GM23248 (cell line): ENCODE results near the gene SMURF2. TPM values are rescaled to one million over a fixed set of nuclear protein-coding genes. Genes with fewer than 3 reads are reported as not detected.

Experiments used
- DNase-seq: peaks from one replicate; pipeline ENCODE4 v3.0.0-alpha.2; 2015
- H2AFZ ChIP-seq: fragments of 200-600 bp; sonication (generic); 2 replicates; pipeline ENCODE4 v1.6.1; 2016; ENCODE audit warnings: antibody characterized with exemption
- H3F3A ChIP-seq: fragments of 200-600 bp; sonication (generic); 2 replicates; pipeline ENCODE4 v1.6.1; 2016; ENCODE audit warnings: mild to moderate bottlenecking, antibody characterized with exemption, mixed run types; ENCODE audit not compliant: insufficient read depth
- H3K27ac ChIP-seq: fragments of 200-600 bp; sonication (generic); 2 replicates; pipeline ENCODE4 v1.5.1; 2016; ENCODE audit warnings: mild to moderate bottlenecking
- H3K27me3 ChIP-seq: fragments of 200-600 bp; sonication (generic); replicated peaks from 2 replicates; pipeline ENCODE4 v1.6.1; 2016; ENCODE audit warnings: mild to moderate bottlenecking; ENCODE audit not compliant: insufficient read depth
- H3K36me3 ChIP-seq: fragments of 200-600 bp; sonication (generic); 2 replicates; pipeline ENCODE4 v1.6.1; 2016; ENCODE audit warnings: low read depth, mild to moderate bottlenecking
- H3K4me1 ChIP-seq: fragments of 200-600 bp; sonication (generic); 2 replicates; pipeline ENCODE4 v1.6.1; 2016; ENCODE audit warnings: mild to moderate bottlenecking; ENCODE audit not compliant: insufficient read depth
- H3K4me2 ChIP-seq: fragments of 200-600 bp; sonication (generic); one replicate; pipeline ENCODE4 v1.6.1; 2016; ENCODE audit warnings: mild to moderate bottlenecking; ENCODE audit not compliant: unreplicated experiment
- H3K4me3 ChIP-seq: fragments of 200-600 bp; sonication (generic); 2 replicates; pipeline ENCODE4 v1.5.1; 2016; ENCODE audit warnings: mild to moderate bottlenecking
- H3K79me2 ChIP-seq: fragments of 200-600 bp; sonication (generic); 2 replicates; pipeline ENCODE4 v1.6.1; 2016; ENCODE audit warnings: mild to moderate bottlenecking; ENCODE audit not compliant: insufficient read depth
- H3K9ac ChIP-seq: fragments of 200-600 bp; sonication (generic); 2 replicates; pipeline ENCODE4 v1.6.1; 2016; ENCODE audit warnings: mild to moderate bottlenecking
- H3K9me2 ChIP-seq: fragments of 200-600 bp; sonication (generic); 2 replicates; pipeline ENCODE4 v1.6.1; 2016; ENCODE audit warnings: mixed run types, mild to moderate bottlenecking, moderate library complexity; ENCODE audit not compliant: insufficient read depth
- H3K9me3 ChIP-seq: fragments of 200-600 bp; sonication (generic); one replicate; pipeline ENCODE4 v1.6.1; 2017; ENCODE audit warnings: low read depth
- H4K20me1 ChIP-seq: fragments of 200-600 bp; sonication (generic); 2 replicates; pipeline ENCODE4 v1.6.0; 2016; ENCODE audit not compliant: insufficient read depth
- EZH2 ChIP-seq: fragments of 200-600 bp; sonication (generic); IDR thresholded peaks from 2 replicates; pipeline ENCODE4 v1.6.1; 2018; ENCODE audit warnings: antibody characterized with exemption, mild to moderate bottlenecking; ENCODE audit not compliant: insufficient read depth, poor library complexity, severe bottlenecking
- EZH2phosphoT487 ChIP-seq: fragments of 200-600 bp; sonication (generic); IDR thresholded peaks from 2 replicates; pipeline ENCODE4 v1.6.1; 2018; ENCODE audit warnings: antibody characterized with exemption, moderate library complexity, mild to moderate bottlenecking, low read depth; ENCODE audit not compliant: insufficient read depth
- WGBS, 2 experiments: methylation state at CpG; one replicate each; pipeline ENCODE4 v1.1.6; 2015 to 2017; ENCODE audit warnings: low lambda C conversion rate in 2 of 2, low coverage in 1 of 2; ENCODE audit errors: missing lambda C conversion rate in 2 of 2; 5-methylcytosine and 5-hydroxymethylcytosine counted together
- in situ Hi-C: fragments of 300-500 bp; cut with MboI; formaldehyde crosslinking; loops from 2 replicates; pipeline ENCODE4 v1.15.0; 2020
- polyA plus RNA-seq: library from polyadenylated mRNA; unstranded; fragments of >200 nt; fragmentation: Nextera tagmentation; extraction: Ambion mirVana; gene quantifications from 2 replicates; pipeline ENCODE4 v1.2.1, GENCODE V29; 2016
- total RNA-seq: library from RNA; depleted of rRNA; stranded (reverse); fragments of >200 nt; shearing (Covaris generic); gene quantifications from 2 replicates; pipeline ENCODE4 v1.2.3, GENCODE V29; 2014

The SMURF2 gene
- total and polyA plus RNA-seq, 2 experiments from 2014 or later: 50.8 to 159 TPM

GRCh38 chr17:64702815-64703214 lies 40.7 kb upstream of the SMURF2 start:
- TF ChIP-seq EZH2 (no peak), EZH2phosphoT487 (no peak)
- Histone ChIP-seq H2AFZ (no peak overlapping the region), H3K27me3 (no peaks in the 10 kb centered on the region), H3F3A (peaks cover 28% of the 10 kb centered on the region), H3K27ac (no peak overlapping the region), H3K79me2 (no peaks in the 10 kb centered on the region), H4K20me1 (no peaks in the 10 kb centered on the region), H3K9me2 (no peaks in the 10 kb centered on the region; the same call in 1 of the 2 replicates), H3K4me3 (no peak overlapping the region), H3K4me2 (no peak overlapping the region), H3K9me3 (no peaks in the 10 kb centered on the region), H3K9ac (no peak overlapping the region), H3K4me1 (peaks cover 35% of the 10 kb centered on the region), H3K36me3 (no peaks in the 10 kb centered on the region)
- 90 to 98% methylated on average over 2 of the region's 2 CpGs for WGBS, 2 experiments
- in situ Hi-C loops: no loop called here
- DNase-seq: no peak

- H3K4me3 ChIP-seq: no peak overlapping the region
- H4K20me1 ChIP-seq: no peaks in the 10 kb centered on the region
- no peaks in the 10 kb centered on the region for H3K36me3 ChIP-seq
- in situ Hi-C loops: no loop called here
- H3K4me1 ChIP-seq: peaks cover 21% of the 10 kb centered on the region
- H3K27me3 ChIP-seq: no peaks in the 10 kb centered on the region
- H3F3A ChIP-seq: peaks cover 8% of the 10 kb centered on the region
- no peak overlapping the region for H3K9ac ChIP-seq
- H3K79me2 ChIP-seq: no peaks in the 10 kb centered on the region
- H3K9me3 ChIP-seq: no peaks in the 10 kb centered on the region
- H3K4me2 ChIP-seq: peak overlapping the region; percentile 2
- WGBS, 2 experiments: 57 to 61% methylated on average over 2 of the region's 2 CpGs
- H3K9me2 ChIP-seq: no peaks in the 10 kb centered on the region; the same call in 1 of the 2 replicates
- TF ChIP-seq EZH2: no peak
- TF ChIP-seq EZH2phosphoT487: no peak
- peak; percentile 56 for DNase-seq
- no peak overlapping the region for H3K27ac ChIP-seq
- no peak overlapping the region for H2AFZ ChIP-seq
Measured at GRCh38 chr17:64698725-64699124, 36.6 kb upstream of the SMURF2 start.

- no peaks in the 10 kb centered on the region for H4K20me1 ChIP-seq
- TF ChIP-seq EZH2 (no peak), EZH2phosphoT487 (no peak)
- H2AFZ ChIP-seq: no peak overlapping the region
- no peaks in the 10 kb centered on the region; the same call in 1 of the 2 replicates for H3K9me2 ChIP-seq
- H3K27me3 ChIP-seq: no peaks in the 10 kb centered on the region
- no peaks in the 10 kb centered on the region for H3K79me2 ChIP-seq
- H3K36me3 ChIP-seq: no peaks in the 10 kb centered on the region
- WGBS, 2 experiments: 36 to 38% methylated on average over 5 of the region's 5 CpGs
- H3K9ac ChIP-seq: no peak overlapping the region
- H3K4me3 ChIP-seq: no peak overlapping the region
- peak overlapping the region; percentile 23 for H3K27ac ChIP-seq
- in situ Hi-C loops: no loop called here
- H3K9me3 ChIP-seq: no peaks in the 10 kb centered on the region
- no peak overlapping the region for H3K4me2 ChIP-seq
- peaks cover 14% of the 10 kb centered on the region for H3K4me1 ChIP-seq
- peak; percentile 64 for DNase-seq
- H3F3A ChIP-seq: peaks cover 23% of the 10 kb centered on the region
Measured at GRCh38 chr17:64694207-64694606, 32.1 kb upstream of the SMURF2 start.

GRCh38 chr17:64692187-64692586 lies 30.1 kb upstream of the SMURF2 start:
- H4K20me1 ChIP-seq: no peaks in the 10 kb centered on the region
- H3F3A ChIP-seq: peaks cover 23% of the 10 kb centered on the region; the same call in 1 of the 2 replicates
- TF ChIP-seq EZH2phosphoT487 (no peak), EZH2 (no peak)
- H3K4me3 ChIP-seq: no peak overlapping the region
- no peak overlapping the region for H3K27ac ChIP-seq
- WGBS, 2 experiments: 90 to 95% methylated on average over 3 of the region's 3 CpGs
- no peak overlapping the region for H3K9ac ChIP-seq
- H3K9me2 ChIP-seq: no peaks in the 10 kb centered on the region
- H3K79me2 ChIP-seq: no peaks in the 10 kb centered on the region
- H3K4me1 ChIP-seq: peaks cover 17% of the 10 kb centered on the region
- no peaks in the 10 kb centered on the region for H3K36me3 ChIP-seq
- no peaks in the 10 kb centered on the region for H3K9me3 ChIP-seq
- H3K27me3 ChIP-seq: no peaks in the 10 kb centered on the region
- no peak overlapping the region for H3K4me2 ChIP-seq
- no peak overlapping the region for H2AFZ ChIP-seq
- no peak for DNase-seq
- in situ Hi-C loops: no loop called here

- H2AFZ ChIP-seq: no peak overlapping the region
- peaks cover 18% of the 10 kb centered on the region for H3K4me1 ChIP-seq
- H3K79me2 ChIP-seq: no peaks in the 10 kb centered on the region
- no peak for DNase-seq
- H3K27ac ChIP-seq: no peak overlapping the region
- no peaks in the 10 kb centered on the region for H4K20me1 ChIP-seq
- in situ Hi-C loops: no loop called here
- H3K9me3 ChIP-seq: no peaks in the 10 kb centered on the region
- TF ChIP-seq EZH2phosphoT487 (no peak), EZH2 (no peak)
- no peaks in the 10 kb centered on the region for H3K36me3 ChIP-seq
- 98% methylated on average over 4 of the region's 4 CpGs for WGBS, 2 experiments
- H3F3A ChIP-seq: peaks cover 23% of the 10 kb centered on the region; the same call in 1 of the 2 replicates
- H3K9ac ChIP-seq: no peak overlapping the region
- no peaks in the 10 kb centered on the region for H3K27me3 ChIP-seq
- H3K4me2 ChIP-seq: no peak overlapping the region
- H3K9me2 ChIP-seq: no peaks in the 10 kb centered on the region
- no peak overlapping the region for H3K4me3 ChIP-seq
Measured at GRCh38 chr17:64689106-64689505, 27.0 kb upstream of the SMURF2 start.
